ENCODE results near the gene DSCAML1.

DSCAML1 gene

DNA sequence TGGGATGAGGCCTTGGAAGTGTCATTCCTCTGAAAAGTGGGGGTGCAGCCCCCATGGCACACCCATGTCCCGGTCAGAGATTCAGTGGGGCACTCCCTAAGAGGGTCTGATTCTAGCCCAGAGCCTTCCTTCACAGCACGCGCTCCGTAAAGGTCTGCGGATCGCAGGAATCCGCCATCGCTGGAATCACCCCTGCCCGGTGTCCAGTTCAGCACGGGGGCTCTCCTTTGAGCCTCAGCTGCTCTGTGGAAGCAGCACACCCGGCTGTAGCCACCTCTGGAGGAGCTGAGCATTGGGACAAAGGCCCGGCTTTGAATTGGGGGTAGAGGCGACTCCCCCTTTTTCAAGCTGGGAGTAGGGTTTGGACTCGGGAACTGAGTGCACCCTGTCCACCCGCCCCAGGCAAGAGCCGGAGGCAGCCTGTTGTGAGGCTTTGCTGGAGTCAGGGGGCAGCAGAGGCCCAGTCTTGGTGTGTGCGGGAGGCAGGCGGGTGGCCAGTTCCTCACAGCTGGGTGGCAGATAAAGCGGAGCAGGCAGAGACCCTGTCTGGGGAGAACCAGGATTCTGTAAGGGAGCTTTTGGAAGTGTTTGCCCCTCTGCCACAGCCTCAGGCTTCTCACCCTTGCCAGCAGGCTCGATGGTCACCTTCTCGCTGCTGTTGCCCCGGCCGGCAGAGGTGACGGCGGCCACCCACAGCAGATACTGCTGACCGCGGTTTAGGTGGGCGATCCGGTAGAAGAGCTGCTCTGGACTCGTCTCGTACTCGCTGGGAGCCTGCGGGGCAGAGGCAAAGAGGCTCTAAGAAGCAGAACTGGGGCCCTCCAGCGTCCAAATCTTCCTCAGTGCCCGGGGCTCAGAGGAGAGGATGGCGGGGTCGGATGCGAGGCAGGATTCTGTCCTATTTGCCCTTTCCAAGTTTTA lies 353.5 kb downstream of the DSCAML1 start:
- DNase-seq (ENCODE audit: low spot score) = no peak

DNA sequence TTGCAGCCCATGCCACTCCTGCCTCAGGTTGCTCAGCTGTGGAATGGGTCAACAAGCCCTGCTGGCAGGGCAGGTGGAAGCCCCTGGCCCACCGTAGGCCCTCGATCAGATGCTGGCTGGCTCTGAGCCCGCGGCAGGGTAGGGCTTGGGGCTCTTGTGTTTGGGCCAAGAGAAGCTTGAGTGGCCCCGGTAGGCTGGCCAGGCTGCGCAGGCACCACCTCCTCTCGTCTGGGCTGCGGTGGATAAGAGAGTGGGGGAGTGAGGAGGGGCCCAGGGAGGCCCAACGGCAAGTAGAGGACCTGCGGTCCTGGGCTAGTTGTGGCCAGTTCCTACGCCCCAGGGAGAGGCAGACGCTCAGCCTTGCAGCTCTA lies 354.2 kb downstream of the DSCAML1 start:
- DNase-seq (ENCODE audit: low spot score) = no peak

DNA sequence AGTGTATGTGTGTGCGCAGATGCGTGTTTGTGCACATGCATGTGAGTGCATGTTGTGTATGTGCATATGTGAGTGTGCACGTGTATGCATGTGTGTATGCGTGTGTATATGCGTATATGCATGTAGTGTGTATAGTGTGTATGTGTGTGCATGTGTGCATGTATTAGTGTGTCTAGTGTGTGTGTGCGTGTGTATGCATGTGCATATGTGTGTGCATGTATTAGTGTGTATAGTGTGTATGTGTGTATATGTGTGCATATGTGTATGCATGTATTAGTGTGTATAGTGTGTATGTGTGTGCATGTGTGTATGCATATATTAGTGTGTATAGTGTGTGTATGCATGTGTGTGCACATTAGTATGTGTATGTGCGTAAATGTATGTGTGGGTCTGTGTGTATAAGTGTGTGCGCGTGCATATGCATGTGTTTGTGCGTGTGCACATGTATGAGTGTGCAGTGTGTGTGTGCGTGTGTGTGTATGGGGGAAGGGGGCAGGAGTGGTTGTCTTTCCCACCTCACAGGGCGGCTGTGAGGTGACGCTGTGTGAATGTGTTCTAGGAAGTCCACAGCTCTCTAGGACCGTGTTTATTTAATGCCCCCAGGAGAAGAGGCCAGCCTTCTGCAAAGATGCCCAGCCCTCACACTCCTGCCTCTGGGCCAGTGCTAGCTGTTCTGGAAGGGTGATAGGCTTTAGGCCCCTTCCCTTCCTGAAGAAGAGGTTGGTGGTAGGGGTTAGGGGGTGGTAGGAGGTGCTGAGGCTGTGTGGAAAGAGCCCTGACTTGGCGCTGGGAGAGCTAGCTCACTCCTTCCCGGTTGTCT lies 354.8 kb downstream of the DSCAML1 start:
- DNase-seq (ENCODE audit: low spot score) = no peak

DNA sequence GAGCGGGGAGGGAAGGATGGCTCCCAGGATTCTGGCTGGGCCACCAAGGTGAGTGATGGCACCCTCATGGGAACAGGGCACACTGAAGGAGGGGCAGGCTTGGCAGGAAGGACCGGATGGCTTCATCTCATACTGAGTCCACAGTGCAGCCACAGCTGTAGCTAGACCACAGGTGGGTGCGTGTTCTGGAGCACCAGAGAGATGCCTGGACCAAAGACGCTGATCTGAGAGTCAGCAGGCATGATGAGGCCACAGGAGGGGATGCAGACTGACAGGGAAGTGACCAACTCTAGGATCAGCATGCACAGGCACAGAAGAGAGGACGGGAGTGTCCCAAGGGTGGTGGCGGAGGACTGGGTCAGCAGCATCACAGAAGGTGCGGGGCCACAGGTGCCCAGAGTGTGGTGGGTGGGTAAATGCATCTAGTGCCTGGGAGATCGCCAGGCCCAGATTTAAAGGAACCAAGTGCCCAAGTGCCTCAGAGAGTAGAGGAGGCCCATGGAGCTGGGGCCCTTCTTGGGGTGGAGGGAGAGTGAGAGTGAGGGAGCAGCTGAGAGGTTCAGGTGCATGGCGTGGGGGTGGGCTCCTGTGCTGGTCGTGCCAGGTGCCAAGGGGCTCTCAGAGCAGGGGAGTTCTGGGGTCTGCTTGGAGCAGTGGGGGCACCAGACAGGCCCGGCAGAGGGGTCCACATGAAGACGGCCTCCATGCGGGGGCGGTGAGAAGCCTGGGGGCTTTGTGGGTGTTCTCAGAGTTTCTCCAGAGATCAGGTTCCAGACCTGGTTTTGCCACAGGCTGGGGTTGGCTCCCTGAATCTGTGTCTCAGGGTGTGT lies 355.7 kb downstream of the DSCAML1 start:
- DNase-seq (ENCODE audit: low spot score) = no peak

DNA sequence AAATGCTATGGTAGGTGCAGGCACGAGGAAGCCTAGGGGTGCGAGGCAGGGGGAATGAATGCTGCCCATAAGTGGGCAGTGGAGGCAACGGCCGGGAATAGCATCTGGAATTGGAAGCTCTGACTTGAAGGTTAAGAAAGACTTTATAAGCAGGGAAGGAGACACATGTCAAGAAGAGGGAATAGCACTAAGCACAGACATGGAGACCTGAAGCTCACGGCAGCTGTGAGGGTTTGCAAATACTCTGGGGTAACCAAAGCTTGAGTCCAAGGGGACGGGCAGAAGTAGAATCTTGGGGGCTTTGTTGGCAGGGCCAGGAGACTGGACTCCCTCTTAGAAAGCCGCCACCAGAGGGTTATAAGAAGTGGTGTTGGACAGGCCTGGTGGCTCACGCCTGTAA lies 356.8 kb downstream of the DSCAML1 start:
- DNase-seq (ENCODE audit: low spot score) = no peak

DNA sequence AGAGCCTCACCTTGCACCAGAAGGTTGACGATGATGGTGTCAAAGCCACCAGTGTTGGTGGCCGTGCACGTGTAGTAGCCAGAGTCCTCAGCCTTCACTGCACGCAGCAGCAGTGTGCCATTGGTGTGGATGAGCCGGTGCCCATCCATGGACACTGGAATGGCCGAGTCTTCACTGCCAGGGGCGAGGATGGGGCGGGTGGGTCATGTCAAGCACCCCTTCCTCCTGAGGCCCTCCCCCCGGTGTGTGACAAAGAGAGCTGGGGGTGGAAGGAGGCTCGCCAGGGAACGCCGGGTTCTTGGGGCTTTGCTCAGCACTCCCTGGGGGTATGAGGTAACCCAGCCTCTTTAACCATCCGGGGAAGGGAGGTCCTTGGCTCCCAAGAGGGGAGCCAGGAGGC lies 357.8 kb downstream of the DSCAML1 start:
- no peak for DNase-seq (ENCODE audit: low spot score)

DNA sequence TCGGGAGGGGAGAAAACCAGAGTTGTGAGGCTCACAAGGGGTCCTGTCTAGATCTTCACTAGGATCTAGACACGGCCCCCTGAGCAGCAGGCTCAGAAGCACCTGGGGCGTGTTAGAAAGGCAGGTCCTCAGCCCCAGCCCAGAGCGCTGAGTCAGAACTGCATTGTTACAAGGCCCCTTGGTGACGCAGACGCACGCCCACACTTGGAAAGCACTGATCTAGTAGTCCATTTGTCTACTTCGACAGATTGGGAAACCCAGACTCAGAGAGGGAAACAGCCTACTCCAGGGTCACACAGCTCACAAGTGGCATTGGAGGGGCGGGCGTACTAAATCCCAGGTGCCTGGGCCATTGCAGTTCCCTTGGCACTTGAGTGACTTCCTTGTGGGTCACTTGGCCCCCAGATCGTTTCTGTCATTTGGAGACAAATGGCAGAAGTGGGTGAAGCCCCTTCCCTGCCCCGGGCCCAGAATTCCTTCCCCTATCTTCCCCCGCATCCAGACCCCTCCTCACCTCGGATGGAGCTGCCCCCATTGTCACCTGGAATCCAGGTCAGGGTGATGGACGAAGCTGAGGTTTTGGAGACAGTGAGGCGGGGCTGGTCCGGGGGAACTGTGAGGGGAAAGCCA lies 358.5 kb downstream of the DSCAML1 start:
- DNase-seq (ENCODE audit: low spot score) = no peak

DNA sequence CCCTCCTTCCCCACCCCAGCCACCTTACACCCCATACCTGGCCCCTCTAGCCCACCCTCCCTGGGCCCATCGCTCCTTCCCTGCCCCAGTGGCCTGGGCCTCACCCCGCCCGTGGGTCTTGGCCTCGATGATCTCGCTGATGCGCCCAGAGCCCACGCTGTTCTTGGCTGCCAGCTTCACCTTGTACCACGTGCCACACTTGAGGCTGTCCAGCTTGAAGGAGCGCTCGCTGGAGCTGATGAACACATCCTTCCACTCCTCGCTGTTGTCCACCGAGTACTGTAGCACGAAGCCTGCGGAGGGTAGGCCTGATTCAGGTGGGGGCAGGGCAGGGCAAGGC lies 359.3 kb downstream of the DSCAML1 start:
- DNase-seq (ENCODE audit: low spot score) = no peak

DNA sequence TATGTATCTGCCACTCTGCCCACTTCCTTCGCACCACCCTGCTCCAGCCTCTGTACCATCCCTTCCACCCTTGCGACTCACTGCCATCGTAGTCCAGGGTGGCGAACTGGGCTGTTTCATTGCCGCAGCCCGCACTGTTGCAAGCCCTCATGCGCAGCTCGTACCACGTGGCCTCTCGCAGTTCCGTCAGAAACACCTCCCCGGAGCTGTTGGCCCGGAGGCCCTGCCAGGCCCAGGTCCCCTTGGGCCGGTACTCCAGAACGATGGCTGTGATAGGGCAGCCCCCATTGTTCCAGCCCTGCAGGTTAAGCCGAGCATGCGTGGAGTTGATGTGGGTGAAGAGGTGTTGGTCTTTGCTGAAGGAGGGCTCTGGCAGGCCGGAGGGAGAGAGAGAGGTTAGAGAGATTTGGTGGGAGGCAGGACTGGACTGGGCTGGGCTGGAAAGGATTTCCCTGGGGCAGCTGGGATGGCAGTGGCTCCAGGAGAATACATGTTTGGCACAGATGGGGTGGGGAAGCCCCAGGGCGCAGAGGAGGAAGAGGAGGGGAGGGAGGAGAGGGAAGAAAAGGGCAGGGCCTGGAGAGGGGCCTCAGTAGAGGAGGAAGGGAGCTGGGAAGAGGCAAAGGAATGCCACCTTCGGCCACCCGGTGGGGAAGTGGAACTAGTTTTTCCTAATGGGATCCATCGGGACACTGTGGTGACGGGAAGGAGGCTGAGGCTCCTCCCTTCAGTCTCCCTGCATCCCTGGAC lies 359.8 kb downstream of the DSCAML1 start:
- DNase-seq (ENCODE audit: low spot score) = no peak

DNA sequence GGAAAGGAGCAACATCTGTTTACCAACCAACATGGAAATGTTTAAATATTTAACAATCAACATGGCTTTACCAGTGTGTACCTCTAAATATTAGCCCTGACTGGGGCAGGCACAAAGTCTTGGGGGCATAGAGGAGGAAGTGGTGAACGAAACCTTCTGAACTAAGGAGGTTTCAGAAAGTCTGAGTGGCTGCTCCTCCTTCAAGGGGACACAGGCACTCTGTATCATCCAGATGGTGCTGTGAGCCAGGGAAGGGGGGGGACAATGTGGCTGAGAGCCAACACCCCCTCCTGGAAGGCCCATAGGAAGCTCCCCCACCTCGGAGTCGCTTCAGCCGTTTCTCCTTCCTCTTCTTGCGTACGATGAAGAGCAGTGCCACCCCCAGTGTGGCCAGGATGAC lies 361.7 kb downstream of the DSCAML1 start:
- DNase-seq (ENCODE audit: low spot score) = no peak

DNA sequence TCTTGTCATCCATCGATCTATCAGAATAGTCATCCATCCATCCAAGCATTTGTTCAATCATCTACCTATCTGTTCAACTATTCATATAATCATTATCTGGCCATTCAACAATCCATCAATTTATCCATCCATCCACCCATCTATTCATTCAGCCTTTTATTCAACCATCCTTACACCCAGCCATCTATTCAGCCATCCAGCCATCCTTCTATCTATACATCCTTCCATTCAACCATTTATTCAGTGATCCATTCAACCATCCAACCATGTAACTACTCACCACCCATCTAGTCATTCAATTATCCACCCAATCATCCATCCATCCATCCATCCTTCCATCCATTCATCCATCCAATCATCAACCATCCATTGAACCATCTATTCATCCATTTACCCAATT lies 362.5 kb downstream of the DSCAML1 start:
- no peak for DNase-seq (ENCODE audit: low spot score)

DNA sequence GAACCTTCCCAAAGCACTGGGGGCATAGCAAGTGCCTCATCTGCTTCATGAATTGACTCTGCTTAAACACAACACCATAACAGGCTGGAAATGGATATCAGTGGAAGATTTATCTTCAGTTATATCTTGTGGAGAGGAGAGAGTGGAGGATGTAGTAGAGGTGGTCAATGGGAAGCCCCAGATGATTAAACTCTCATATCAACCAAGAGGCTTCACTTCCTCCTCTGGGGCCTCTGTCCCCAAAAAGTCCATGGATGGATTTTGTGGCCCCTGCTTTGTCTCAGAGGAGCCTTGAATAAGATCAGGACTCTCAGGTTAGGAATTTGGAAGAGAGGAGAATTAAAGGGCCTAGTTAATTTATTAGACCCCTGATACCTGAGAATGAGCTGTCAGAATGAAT lies 363.3 kb downstream of the DSCAML1 start:
- DNase-seq (ENCODE audit: low spot score) = no peak

DNA sequence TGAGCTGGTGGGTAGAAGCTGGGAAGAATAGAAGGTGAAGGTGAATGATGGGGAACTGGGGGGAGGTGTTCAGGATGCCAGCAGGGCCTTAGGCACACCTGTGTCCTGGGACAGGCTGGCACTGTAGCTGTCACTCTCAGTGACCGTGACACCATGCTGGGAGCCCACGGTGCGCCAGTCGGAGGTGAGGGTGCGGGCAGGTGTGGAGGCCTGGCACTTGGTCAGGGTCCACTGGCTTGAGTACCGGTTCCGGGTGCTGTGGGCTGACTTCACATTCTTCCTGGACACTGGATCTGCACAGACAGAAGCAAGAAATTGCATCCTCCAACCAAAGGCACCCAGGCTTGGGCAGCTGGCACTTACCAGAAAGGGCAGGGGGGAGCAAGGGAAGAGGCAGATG lies 365.6 kb downstream of the DSCAML1 start:
- no peak for DNase-seq (ENCODE audit: low spot score)

DNA sequence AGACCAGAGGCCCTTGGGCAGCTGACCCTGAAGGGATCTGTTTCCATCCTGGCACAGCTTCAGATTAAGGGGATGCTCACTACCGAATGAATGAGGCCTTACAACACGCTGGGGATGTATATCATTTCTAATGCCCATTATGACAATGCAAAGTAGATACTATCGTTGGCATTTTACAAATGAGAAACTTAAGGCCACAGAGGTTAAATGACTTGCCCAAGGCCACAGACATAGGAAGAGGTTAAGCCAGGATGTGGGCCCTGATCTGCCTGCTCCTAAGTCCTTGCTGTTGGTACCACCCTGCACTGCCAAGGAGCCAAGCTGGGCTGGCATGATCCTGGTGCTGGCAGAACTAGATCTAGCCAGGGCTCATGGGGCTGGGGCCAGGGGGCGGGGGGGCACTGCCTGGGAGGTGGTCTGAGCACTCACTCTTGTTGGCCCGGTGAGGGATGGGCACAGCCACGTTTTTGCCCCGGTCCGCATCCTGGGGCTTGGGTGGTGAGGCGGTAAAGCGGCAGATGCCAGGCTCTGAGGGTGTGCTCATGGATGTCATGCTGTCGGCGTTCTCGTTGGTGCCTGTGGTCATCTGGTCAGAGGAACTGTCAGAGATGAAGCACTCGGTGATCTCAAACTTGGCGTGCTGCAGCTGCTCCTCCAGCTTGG lies 366.6 kb downstream of the DSCAML1 start:
- no peak for DNase-seq (ENCODE audit: low spot score)

DNA sequence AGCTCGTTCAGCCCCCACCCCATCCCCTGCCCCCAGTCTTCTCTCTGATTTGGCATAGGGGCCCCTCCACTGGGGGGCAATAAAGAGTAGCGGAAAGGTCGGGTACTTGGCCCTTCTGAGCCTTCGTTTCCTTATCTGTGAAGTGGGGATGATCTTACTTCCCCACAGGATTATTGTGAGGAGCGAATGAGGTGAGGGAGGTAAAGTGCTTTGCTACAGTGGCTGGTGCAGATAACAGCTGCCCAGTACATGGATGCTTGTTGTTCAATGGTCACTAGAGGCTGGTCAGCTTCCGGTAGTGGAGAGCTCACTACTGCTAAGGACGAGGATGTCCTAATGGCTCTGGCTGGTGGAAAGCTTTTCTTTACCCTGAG lies 368.2 kb downstream of the DSCAML1 start:
- DNase-seq (ENCODE audit: low spot score) = no peak

DNA sequence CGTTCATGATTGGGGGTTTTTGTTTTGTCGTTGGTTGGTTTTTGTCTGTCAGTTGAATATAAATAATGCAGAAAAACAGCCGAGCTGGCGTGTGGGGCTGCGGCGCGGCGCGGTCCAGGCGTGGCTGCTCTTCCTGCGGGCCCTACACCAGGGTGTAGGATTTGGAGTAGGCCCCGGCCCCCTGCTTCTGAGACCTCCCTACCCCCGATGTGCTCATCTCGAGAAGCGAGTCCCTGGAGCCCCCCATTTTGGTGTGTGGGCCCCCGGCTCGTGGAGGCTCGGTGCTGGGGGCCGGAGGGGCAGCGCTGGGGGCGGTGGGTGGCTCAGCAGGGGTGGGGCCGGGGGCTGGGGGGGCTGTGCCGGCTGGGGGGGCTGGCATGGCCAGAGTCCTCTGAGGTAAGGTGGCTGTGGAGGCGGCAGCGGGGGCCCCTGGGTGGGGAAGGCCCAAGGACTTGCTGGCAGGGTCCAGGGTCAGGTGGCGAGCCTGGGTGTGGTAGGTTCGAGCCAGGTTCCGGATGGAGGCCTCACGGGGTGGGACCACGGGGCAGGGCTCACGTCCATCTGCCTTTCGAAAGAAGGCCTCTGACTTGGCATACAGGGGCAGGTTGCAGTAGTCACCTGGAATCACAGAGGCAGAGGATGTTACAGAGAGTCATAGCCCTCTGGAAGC lies 368.7 kb downstream of the DSCAML1 start:
- DNase-seq (ENCODE audit: low spot score) = no peak

DNA sequence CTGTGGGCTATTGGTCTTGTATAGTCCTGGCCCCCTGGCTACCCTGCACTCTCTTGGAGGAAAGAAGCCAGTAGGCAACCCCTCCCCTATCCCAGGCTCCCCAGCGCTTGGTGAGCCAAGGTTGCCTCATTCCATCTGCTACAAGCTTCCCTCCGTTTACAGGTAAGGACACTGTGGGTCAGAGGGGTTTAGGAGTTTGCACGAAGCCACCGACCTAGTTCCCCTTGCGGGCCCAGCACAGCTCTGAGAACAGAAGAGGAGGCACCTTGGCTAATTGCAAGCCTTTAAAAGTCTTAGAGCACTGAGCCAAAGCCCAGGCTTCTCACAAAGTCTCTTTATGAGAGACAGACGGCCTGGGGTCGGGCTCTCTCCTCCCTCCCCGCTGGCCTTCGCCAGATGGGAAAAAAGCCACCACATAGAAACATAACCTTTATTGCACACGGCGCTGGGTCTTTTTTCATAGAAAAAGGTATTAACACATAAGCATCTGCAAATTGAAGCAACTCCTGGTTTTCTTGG lies 369.6 kb downstream of the DSCAML1 start:
- no peak for DNase-seq (ENCODE audit: low spot score)

DNA sequence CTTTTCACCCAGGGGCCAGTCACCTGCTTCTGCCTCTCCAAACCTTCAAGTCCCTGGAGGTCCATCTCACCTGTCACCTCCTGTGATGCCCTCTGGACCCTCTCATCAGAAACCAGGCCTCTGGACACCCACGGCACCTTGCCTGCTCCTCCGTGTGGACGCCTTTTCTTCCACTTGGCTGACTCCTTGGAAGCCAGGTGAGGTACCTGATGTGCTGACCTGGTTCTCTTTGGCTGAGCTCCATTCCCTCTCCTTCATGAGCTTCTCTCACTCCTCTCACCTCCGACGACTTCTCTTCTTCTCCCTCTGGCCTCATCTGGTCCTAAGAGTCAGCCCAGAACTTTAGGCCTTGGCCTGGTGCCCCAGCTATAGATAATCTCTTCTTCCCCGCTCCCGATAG lies 370.1 kb downstream of the DSCAML1 start:
- DNase-seq (ENCODE audit: low spot score) = no peak

DNA sequence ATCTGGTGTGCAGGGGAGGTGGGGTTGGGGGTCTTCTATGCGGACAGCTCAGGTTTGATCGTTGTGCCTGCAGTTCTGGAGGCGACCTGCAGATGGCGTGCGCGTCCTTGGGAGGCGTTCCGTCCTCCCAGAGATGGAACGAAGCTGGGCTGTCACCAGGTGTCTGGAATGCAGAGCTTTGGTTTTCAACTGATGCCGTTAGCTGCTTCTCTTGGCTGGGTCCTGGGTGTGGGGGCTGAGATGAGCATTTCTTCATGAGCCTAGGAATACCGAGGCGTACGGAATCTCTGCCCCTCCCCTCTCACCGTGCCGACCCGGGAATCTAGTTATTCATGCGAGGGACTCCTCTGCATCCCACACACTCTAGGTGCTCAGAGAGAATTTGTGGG lies 370.7 kb downstream of the DSCAML1 start:
- peak; percentile 64 for DNase-seq (ENCODE audit: low spot score)

DNA sequence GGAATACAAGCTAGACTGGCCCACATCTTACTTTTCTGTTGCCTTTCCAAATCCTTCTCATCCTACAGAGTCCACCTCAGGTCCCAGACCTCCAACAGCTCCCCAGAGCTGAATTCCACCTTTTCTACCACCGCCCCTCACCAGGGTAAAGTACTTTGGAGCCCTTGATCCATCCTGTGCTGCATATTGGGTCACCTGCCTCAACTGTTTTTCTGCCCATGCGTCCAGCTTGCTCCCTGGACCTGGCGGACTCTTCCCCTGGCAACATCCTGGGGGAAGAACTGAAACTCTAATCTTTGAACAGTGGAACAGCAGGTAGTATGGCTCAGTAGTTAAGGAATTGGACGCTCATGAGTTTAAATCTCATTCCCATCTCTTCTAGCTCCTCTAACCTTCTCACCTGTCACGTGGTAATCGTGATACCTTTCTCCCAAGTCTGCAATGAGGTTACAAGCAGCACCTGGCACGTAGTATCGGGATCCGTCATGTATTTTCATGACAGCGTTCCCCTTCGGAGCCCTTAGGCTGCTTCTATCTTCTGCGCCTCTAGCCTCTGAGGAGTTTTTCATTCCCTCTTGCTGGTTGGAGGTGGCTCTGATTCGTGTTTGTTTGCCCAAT lies 371.2 kb downstream of the DSCAML1 start:
- DNase-seq (ENCODE audit: low spot score) = no peak
